GM23338 (cell line): ENCODE results near the gene INPP5D.

Experiments
- CREB1 ChIP-seq: fragments of 250-450 bp; sonication (Bioruptor Pico); IDR thresholded peaks from 2 replicates; pipeline ENCODE4 v1.5.0; 2020; ENCODE audit warnings: low read depth, mild to moderate bottlenecking, moderate library complexity
- CTCF ChIP-seq, 2 experiments: fragments of 200-600 bp in 1 of 2; sonication (generic) in 1 of 2; conservative IDR thresholded peaks; 2 replicates each; pipeline versions ENCODE4 v1.5.1 to v1.6.1; 2016 to 2017; ENCODE audit warnings: antibody characterized with exemption in 2 of 2, low read depth in 2 of 2, mild to moderate bottlenecking in 2 of 2, moderate library complexity in 1 of 2
- ETS1 ChIP-seq: IDR thresholded peaks from 2 replicates; pipeline ENCODE4 v1.6.1; 2016; ENCODE audit warnings: antibody characterized with exemption
- EZH2 ChIP-seq: fragments of 200-600 bp; sonication (generic); IDR thresholded peaks from one replicate; pipeline ENCODE4 v1.8.0; 2017; ENCODE audit warnings: antibody characterized with exemption, mild to moderate bottlenecking, low read depth; ENCODE audit not compliant: unreplicated experiment
- EZH2phosphoT487 ChIP-seq: fragments of 200-600 bp; sonication (generic); IDR thresholded peaks from one replicate; pipeline ENCODE4 v1.8.1; 2018; ENCODE audit warnings: antibody characterized with exemption; ENCODE audit not compliant: unreplicated experiment
- JUNB ChIP-seq: IDR thresholded peaks from one replicate; pipeline ENCODE4 v1.6.1; 2016; ENCODE audit warnings: antibody characterized with exemption; ENCODE audit not compliant: unreplicated experiment
- POLR2AphosphoS5 ChIP-seq: IDR thresholded peaks from 2 replicates; pipeline ENCODE4 v1.6.1; 2016; ENCODE audit warnings: antibody characterized with exemption, low read depth
- REST ChIP-seq: IDR thresholded peaks from one replicate; pipeline ENCODE4 v1.6.1; 2018; ENCODE audit warnings: antibody characterized with exemption; ENCODE audit not compliant: unreplicated experiment

GRCh38 chr2:233092432-233093165 is 32.5 kb downstream of the INPP5D start:
- TF ChIP-seq CTCF (conservative IDR thresholded peaks at IDR 0.05; ENCODE audit: low read depth in 2 of 2) (no peak), POLR2AphosphoS5 (no peak), EZH2 (no peak), EZH2phosphoT487 (no peak), REST (no peak), JUNB (no peak), CREB1 (CRISPR knock-in tag) (no peak), ETS1 (no peak)
